CD4-positive, alpha-beta T cell treated with Interleukin-21 for 1 hour (primary cell): Measurements from ENCODE around the gene RAB19.

Source experiments
- DNase-seq: peaks from one replicate; pipeline ENCODE4 v3.0.0-alpha.2; 2020

RAB19 gene

DNA sequence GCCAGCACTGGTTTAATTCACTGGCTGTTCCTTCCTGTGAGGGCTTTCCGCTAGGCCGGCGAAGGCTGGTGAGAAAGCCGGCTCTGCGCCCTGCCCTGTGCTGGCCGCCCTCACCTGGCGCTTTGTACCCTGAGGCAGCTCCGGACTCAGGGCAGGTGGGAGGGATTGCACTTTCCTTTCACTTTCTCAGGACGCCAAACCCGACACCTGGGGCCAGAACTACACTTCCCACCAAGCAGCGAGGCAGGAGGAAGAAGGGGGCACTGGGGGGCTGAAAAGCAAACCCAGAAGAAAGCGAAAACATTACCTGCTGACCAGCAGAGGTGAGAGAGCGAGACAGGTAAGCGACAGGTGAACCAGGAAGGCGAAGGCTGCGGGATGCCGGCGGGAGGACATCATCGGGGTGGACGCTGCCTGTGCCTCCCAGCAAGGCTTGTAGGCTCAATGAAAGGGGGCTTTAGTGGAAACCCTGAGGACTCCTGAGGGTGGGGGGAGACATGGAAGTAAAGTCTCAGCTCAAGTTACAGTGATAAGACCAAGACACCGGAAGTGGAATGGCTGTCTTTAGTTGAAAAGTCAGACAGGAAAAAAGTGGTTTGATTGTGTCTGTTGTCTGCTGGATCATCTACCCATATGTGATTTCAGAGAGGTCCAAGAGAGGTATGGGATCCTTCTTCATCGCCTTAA, at the start of gene RAB19:
RAB19 (plus strand) TSS at position 181 of the 687 bp plus-strand sequence. CDS start 3,589 bp downstream, outside the sequence.
- DNase-seq: peak; percentile 70

- no peak for DNase-seq
These were observed 45.8 kb upstream of the RAB19 start for GRCh38 chr7:140358024-140358411.

- peak; percentile 53 for DNase-seq
These were observed 45.3 kb upstream of the RAB19 start for GRCh38 chr7:140358412-140359051.

- no peak for DNase-seq
These were observed 43.1 kb upstream of the RAB19 start for GRCh38 chr7:140360697-140361229.

- no peak for DNase-seq
These were observed 39.0 kb upstream of the RAB19 start for GRCh38 chr7:140364819-140365218.

GRCh38 chr7:140367528-140367927, 36.3 kb upstream of the RAB19 start:
- DNase-seq: no peak

GRCh38 chr7:140369294-140369693, 34.6 kb upstream of the RAB19 start:
- no peak for DNase-seq

DNA sequence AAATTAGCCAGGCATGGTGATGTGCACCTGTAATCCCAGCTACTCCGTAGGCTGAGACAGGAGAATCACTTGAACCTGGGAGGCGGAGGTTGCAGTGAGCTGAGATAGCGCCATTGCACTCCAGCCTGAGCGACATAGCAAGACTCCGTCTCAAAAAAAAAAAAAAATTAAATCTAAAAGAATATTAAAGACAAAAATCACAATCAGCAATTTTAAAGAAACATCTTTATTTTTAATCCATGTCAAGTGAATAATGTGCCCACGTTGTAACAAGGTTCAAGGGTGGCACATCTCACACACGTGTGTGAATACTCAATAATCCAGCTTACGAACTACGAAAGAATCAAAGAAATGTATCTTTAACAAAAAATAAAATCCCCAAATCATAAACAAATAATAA, 28.5 kb upstream of the RAB19 start:
- no peak for DNase-seq

DNA sequence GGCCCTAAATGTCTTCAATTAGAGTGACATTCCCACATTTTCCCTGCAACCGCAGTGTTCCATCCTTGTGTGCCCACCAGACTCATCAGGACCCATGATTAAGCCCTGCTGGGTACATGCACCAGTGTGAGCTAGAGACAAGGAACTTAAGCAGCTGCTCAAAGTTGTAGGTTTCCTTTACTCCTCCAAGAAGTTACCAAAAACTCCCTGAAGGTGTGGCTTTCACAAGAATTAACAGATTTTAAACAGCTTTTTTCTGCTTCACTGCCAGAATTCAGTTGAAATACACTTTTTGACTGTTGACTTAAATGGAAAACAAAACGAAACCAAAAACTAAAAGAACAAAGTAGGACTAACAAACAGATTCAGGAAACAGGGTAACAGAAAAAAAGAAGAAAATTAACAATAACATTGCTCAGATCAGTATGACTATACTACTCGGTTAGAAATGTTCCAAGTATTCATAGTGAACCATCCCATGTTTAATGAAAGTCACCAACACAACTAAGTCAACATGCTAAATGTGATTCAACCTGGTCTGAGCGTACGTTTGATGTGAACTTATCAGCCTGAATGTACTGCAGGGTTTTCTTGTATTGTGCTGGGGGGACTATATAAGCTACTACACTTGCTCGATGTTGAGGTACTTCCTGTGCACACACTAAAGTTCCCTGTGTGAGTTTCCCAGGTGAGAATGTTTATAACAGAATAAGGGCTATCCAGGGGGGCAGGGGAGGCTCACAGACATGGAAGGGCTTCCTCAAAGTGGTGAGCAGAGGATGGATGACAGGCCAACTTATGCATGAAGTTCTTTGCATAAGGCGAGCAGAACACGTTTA, 27.7 kb upstream of the RAB19 start:
- peak; percentile 34 for DNase-seq

DNA sequence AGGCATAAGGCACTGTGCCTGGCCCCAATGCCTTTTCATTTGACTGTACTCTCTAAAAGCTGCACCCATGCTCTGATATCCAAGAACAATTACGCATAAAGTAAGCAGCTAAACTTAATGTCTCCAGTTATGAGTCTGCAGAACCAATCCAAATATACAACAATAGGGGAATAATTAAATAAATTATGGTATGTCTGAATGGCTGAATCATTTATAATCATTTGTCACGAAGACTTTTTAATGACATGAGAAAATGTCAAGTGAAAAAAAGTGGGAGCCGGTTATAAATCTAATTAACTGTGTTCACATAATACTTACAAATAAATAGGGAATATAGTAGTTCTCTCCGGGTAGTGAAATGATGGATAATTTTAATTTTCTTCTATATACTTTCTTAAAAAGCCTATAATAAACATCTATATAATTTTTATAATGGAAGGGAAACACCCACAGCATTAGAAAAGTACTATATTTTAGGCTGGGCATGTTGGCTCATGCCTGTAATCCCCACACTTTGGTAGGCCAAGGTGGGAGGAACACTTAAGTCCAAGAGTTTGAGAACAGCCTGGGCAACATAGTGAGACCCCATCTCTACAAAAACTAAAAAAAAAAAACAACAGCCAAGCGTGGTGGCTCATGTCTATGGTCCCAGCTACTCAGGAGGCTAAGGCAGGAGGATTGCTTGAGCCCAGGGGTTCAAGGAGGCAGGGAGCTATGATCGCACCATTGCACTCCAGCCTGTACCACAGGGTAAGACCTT, 19.7 kb upstream of the RAB19 start:
- DNase-seq: no peak

GRCh38 chr7:140384894-140385545, 18.8 kb upstream of the RAB19 start:
- no peak for DNase-seq

DNA sequence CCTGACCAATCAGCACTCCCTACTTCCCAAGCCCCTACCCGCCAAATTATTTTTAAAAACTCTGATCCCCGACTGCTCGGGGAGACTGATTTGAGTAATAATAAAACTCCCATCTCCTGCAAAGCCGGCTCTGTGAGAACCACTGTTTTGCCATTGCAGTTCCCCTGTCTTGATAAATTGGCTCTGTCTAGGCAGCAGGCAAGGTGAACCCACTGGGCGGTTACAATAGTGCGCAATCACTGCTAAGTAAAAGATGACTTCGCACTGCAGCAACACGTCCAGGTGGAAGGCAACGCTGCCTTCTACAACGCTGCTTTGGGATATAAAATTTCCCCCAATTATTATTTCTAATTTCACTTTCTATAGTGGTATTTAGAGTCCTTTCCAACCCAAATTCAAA, 14.4 kb upstream of the RAB19 start:
- DNase-seq: no peak

- no peak for DNase-seq
These were observed 13.8 kb upstream of the RAB19 start for GRCh38 chr7:140390034-140390433.

- no peak for DNase-seq
These were observed 13.2 kb upstream of the RAB19 start for GRCh38 chr7:140390466-140391190.

- DNase-seq: no peak
These were observed 12.2 kb upstream of the RAB19 start for GRCh38 chr7:140391634-140392033.

- no peak for DNase-seq
These were observed 10.0 kb upstream of the RAB19 start for GRCh38 chr7:140393756-140394306.

- DNase-seq: peak; percentile 85
These were observed 5.8 kb upstream of the RAB19 start, which contains the start of gene SLC37A3 for GRCh38 chr7:140397784-140398750. Gene SLC37A3, minus strand, starts transcription at chr7:140398530. Its CDS starts 16,004 bp downstream, at chr7:140382526.

DNA sequence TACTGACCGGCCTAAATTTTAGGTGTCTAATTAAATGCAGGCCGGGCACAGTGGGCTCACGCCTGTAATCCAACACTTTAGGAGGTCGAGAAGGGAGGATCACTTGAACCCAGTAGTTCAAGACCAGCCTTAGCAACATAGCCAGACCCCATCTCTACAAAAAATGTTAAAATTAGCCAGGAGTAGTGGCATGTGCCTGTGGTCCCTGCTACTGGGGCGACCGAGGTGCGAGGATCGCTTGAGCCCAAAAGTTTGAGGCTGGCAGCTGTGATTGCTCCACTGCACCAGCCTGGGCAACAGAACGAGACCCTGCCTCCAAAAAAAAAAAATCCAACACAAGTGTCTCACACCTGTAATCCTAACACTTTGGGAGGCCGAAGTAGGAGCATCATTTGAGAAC, 5.0 kb upstream of the RAB19 start:
- no peak for DNase-seq

DNA sequence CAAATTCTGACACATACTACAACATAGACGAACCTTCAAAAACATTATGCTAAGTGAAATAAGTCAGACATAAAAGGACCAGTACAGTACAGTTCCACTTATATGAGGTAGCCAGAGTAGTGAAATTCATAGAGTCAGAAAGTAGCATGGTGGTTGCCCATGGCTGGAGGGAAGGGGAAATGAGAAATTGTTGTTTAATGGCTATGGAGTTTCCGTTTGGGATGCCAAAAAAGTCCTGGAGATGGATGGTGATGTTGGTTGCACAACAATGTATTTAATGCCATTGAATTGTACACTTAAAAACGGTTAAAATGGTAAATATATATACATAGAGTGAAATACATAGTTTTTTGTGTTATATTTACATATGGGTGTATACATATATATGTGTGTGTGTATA, 3.5 kb upstream of the RAB19 start:
- DNase-seq: no peak
